Prostate gland (tissue), 2 donors: Measurements from ENCODE around the gene ATP6AP1.

Experiments
- CTCF ChIP-seq, 4 experiments: fragments of 200-600 bp in 2 of 4; fragments of 450-650 bp in 2 of 4; sonication (generic) in 2 of 4; IDR thresholded peaks; 1 replicate in 3 of 4; 2 replicates in 1 of 4; pipeline ENCODE4 v1.5.1; 2016 to 2019; ENCODE audit warnings: antibody characterized with exemption in 4 of 4, mild to moderate bottlenecking in 2 of 4, moderate library complexity in 2 of 4
- POLR2A ChIP-seq: fragments of 450-650 bp; IDR thresholded peaks from one replicate; pipeline ENCODE4 v1.6.1; 2016; ENCODE audit warnings: antibody characterized with exemption, mild to moderate bottlenecking

GRCh38 chrX:154478728-154479622, 50.5 kb downstream of the ATP6AP1 start, which contains the start of gene LAGE3:
- TF ChIP-seq CTCF (IDR thresholded peaks at IDR 0.05) (no peak), POLR2A (peak; percentile 82)
